LHCN-M2 (cell line): ENCODE measurements around the gene TSN. TPM values are rescaled to one million over a fixed set of nuclear protein-coding genes. Genes with fewer than 3 reads are reported as not detected.
A peak's percentile ranks its signal among the peaks of the same experiment; 100 is the strongest.
"Not testable (repeated sequence)": the region's sequence is repeated elsewhere in the genome, so short reads cannot be mapped to it uniquely, and the experiment has no call there.

Experiments used
- DNase-seq: peaks from one replicate; pipeline ENCODE4 v3.0.0-alpha.2; 2012; ENCODE audit warnings: low read depth
- total RNA-seq: library from RNA; depleted of rRNA; stranded (reverse); fragments of >200 nt; gene quantifications from 2 replicates; pipeline ENCODE4 v1.2.3, GENCODE V29; 2014; rRNA removed

The TSN gene
- total RNA-seq, 1 experiment from 2014 or later = 62.7 TPM

DNA sequence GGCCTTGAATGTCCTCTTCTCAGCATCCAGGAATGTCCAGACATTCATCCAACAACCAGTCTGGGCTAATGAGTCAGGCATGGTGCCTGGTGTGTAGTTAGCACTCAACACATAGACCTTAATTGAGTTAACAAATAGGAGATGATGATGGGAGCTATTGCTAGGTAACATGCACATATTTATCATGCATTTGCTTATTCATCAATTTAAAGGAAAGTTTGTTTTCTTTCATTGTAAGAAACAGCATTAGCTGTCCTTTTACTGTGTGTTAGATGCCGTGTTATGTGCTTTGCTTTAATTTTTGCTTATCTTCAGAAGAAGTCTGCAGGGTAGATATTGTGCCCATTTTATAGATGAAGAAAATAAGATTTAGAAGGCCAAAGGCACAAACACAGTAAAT, 43.2 kb downstream of the TSN start:
- no peak for DNase-seq

GRCh38 chr2:121801916-121802315, 46.5 kb downstream of the TSN start:
- DNase-seq = no peak

DNA sequence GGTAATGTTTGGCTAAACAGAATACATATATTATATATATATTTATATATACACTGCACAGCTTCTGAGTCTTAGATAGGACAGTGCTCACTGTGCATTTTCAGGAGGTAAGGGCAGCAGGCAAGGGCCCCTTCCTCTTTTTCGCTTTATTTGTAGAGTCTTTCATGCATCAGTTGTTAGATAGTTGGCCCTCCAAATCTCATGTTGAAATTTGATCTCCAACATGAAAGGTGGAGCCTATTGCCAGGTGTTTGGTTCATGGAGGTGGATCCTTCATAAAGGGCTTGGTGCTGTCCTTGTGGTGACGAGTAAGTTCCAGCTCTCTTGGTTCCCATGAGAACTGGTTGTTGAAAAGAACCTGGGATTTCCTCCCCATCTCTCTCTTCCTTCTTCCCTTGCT, 48.1 kb downstream of the TSN start:
- DNase-seq = no peak

DNA sequence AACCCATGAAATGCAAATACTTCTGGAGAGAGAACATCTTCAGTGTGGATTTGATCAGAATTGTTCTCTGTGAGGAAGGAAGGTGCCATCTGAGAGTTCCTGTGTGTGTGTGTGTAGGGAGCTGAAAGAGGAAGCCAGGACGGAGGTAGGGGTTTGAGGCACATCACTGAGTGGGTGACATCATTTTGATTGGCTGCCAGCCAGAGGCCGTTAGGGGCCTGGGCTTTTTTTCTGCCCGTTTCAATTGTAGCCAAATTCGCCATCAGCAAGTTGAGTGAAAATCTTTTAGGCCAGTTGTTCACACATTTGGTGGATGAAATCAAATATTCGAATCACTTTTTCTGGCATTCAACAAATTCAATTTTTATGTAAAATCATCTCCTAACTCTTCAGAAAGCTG, 48.9 kb downstream of the TSN start:
- peak; percentile 13 for DNase-seq

DNA sequence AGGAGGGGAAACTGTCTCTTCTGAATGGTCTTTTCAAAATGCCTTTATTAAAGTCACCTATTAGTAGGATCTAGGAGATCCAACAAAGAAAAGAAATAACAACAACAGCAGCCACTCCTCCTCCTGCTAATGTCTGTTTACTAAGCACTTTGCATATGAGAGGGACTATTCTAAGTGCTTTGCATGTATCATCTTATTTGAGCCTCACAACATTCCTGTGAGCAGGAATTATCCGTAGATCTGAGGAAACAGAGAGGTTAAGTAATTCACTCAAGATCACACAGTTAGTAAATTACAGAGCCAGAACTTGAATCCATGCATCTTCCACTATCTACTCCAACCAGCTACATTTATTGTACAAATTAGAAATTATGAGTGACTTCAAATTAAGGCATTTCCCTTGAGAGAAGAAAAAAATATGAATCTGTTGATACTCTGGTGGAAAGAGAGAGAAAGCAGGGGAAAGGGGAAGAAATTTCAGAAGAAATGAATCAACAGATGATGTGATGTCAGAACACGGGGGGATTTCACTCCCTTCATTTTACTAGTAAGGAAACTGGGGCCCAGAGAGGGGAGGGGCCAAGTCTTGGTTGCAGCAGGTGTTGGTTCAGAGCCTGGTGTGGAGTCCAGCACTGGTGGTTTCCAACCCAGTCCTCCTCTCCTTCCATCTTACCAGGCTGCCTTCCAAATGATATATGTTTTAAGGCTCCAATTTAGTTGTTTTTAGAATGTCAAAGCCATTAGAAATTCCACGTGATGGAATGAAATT, 49.7 kb downstream of the TSN start:
- DNase-seq = no peak

DNA sequence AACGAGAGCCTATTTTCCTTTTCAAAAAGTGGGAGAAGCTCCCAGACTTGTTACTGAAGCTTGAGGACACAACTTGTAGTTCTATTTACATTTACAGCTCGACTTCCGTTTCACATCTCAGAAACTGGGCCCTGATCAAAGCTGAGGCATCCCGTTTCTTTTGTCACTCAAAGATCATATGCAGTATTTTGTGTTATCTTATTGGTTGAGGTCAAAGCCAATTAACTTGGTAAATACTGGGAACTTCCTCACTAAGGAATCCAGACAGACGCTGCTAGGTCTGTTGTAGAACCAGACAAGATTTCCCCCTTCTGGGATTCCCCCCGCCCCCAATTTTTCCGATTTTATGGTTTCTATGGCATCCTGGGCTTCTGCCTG, 50.3 kb downstream of the TSN start:
- no peak for DNase-seq

- not testable (repeated sequence) for DNase-seq
Measured at GRCh38 chr2:121807771-121808170, 52.3 kb downstream of the TSN start.

GRCh38 chr2:121809607-121810006, 54.2 kb downstream of the TSN start:
- DNase-seq = no peak

DNA sequence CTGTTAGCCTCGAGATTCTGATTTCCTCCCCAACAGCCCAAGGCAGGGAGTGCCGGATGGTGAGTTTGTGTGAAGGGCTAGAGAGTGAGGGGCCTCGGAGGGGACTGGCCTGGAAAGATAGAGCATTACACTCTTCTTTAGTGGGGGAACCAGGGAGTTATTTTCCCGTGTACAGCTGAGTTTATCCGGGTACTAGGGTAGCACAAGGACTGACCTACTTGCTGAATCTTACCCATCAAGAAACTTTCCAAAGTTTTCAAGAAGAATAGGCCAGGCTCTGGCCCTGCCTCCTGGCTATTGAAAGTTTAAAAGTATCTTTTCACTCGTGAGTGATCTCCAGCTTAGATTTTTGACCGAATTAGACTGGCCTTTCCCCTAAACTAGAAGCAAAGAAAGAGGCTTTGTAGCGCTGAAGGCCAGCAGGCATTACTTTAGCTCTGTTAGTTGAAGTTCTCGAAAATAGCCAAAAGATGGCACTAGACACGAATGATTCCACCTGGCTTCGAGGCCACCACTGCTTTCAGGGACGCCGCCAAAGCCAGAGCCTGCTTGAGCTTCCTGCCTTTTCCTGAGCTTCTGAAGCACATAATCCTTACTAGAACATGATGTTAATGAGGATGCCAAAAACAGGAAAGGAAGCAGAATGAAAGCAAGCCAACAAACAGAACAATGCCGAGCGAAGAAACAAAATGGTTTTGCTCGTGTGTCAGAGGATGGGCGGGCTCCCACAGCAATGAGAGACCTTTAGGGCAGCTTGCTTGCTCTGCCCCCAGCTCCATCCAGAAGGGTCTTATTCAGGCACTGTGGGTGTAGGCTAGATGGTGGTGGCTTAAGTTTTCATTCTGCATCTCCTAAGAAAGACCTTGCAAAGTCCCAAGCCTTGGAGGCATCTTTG, 55.8 kb downstream of the TSN start:
- DNase-seq = peak; percentile 54

GRCh38 chr2:121813083-121813482, 57.6 kb downstream of the TSN start:
- not testable (repeated sequence) for DNase-seq

GRCh38 chr2:121815216-121815615, 59.8 kb downstream of the TSN start:
- DNase-seq = no peak

DNA sequence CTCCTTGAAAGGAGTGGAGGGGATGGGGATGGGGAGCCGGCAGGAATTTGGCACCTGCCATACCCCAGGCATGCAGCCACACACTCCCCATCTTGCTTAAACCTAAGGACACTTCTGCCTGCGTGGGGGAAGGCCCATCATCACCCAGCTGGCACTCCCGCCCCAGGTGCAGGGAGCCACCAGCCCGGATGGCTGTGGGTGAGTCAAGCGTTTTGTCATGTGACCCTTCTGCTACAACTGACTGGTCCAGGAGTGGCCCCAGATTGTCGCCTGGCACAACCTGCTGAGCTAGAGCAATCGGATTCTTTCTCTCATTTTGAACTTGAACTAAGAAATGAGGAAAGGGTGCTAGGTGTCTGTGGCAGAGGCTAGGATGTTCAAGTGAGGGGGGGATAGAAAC, 61.3 kb downstream of the TSN start:
- DNase-seq = no peak

DNA sequence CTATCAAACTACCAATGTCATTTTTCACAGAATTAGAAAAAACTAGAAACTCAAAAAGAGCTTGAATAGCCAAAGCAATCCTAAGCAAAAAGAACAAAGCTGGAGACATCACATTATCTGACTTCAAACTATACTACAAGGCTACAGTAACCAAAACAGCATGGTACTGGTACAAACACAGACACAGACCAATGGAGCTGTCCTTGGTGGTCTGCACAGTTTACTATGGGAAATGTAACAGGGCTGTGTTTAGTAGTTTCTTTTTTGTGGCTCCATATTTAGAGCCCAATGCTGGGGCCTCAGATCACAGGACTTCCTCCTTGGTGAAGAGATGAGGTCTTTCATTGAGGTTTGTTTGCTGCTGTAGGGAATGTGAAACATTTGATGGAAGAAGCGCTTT, 61.9 kb downstream of the TSN start:
- DNase-seq = not testable (repeated sequence)

Other genes with a start within 250 kb of the TSN start
- gene RNU4ATAC, start 224.8 kb upstream of the TSN start, total RNA-seq = under 0.01 TPM in 1 of 2 replicates, not detected in the other
- 30.5 and 42.9 TPM in 2 replicates for gene CLASP1, start 106.2 kb upstream of the TSN start, total RNA-seq
- gene NIFK, start 18.8 kb upstream of the TSN start, total RNA-seq = 55.7 and 84.9 TPM in 2 replicates